ENCODE results near the gene ZNF430. TPM values are rescaled to one million over a fixed set of nuclear protein-coding genes. Genes with fewer than 3 reads are reported as not detected.
"Not testable (repeated sequence)": the region's sequence is repeated elsewhere in the genome, so short reads cannot be mapped to it uniquely, and the experiment has no call there.

ZNF430 gene
- 8.3 TPM for polyA plus RNA-seq (2013, experiment 1 of 2)
- 8.0 TPM for polyA plus RNA-seq (2013, experiment 2 of 2)

DNA sequence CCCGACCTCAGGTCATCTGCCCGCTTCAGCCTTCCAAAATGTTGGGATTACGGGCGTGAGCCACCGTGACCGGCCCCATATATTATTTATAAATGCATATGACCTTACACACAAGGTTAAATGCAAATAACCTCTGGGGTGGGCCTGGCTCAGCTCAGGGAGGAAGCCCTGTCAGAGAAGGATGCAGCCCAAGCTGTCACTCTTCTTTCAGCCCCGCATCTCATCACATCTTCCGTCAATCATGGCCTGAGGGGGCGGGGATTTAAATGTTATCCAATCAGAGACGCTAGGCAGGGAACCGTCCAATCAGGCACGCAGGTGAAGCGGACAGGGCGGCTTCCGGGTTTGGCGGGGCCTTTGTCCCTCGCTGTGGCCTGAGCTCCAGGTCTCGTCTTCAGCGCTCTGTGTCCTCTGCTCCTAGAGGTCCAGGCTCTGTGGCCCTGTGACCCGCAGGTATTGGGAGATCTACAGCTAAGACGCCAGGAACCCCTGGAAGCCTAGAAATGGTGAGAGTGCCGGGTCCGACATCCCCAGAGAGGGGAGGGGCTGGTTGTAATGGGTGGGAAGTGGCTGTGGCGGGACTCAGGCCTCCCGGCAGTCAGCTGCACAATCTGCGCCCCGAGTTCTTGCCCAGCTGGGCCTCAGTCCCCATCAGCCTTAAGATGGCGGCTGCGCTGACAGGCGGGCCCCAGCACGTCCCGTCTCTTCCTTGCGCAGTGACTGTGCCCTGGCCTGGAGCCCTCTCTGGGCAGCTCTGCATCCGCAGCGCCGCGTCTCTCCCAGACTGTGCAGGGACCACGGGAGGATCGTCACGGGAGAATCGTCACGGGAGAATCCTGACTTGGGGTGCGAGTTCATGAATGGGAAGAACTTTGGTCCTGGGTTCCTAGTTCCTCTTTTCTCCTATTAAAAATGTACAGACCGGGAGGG is at the start of gene ZNF430:
ZNF430 (plus strand) TSS at position 360 of the 930 bp plus-strand sequence; CDS start at position 504, 144 bp downstream.
- no peaks in the 10 kb centered on the region for H3K9me3 ChIP-seq (ENCODE audit: control insufficient read depth, low read length)
- 2 to 11% methylated on average over 31 of the region's 44 CpGs for WGBS, 2 experiments (ENCODE audit: insufficient coverage in 2 of 2)
- peaks cover 12% of the 10 kb centered on the region for H3K4me1 ChIP-seq (ENCODE audit: control insufficient read depth, insufficient read depth, low read length, poor library complexity, severe bottlenecking)
- H3K27ac ChIP-seq (ENCODE audit: low read depth, low read length, severe bottlenecking): peak within 1 kb of the TSS; percentile 96
- peak within 1 kb of the TSS; percentile 85 for H3K4me3 ChIP-seq (ENCODE audit: extremely low read depth, insufficient read depth, low read length, poor library complexity, severe bottlenecking)
- H3K36me3 ChIP-seq (ENCODE audit: control insufficient read depth, insufficient read depth, low read length): peaks cover 33% of the 10 kb centered on the region

- 62 to 93% methylated on average over 2 of the region's 2 CpGs for WGBS, 2 experiments (ENCODE audit: insufficient coverage in 2 of 2)
Observed at GRCh38 chr19:20992788-20993187, 27.7 kb upstream of the ZNF430 start.

GRCh38 chr19:20999731-21000352 is 20.6 kb upstream of the ZNF430 start:
- no peak overlapping the region for H3K27ac ChIP-seq (ENCODE audit: low read depth, low read length, severe bottlenecking)

More at GRCh38 chr19:20992788-20993187, 27.7 kb upstream of the ZNF430 start:
- H3K27ac ChIP-seq (ENCODE audit: low read depth, low read length, severe bottlenecking); H3K36me3 ChIP-seq (ENCODE audit: control insufficient read depth, insufficient read depth, low read length); H3K4me3 ChIP-seq (ENCODE audit: extremely low read depth, insufficient read depth, low read length, poor library complexity, severe bottlenecking); H3K9me3 ChIP-seq (ENCODE audit: control insufficient read depth, low read length); H3K4me1 ChIP-seq (ENCODE audit: control insufficient read depth, insufficient read depth, low read length, poor library complexity, severe bottlenecking): not testable (repeated sequence)

GRCh38 chr19:21021238-21021637 is 781 bp downstream of the ZNF430 start:
- not testable (repeated sequence) for H3K9me3 ChIP-seq (ENCODE audit: control insufficient read depth, low read length)
- H3K4me1 ChIP-seq (ENCODE audit: control insufficient read depth, insufficient read depth, low read length, poor library complexity, severe bottlenecking): peaks cover 12% of the 10 kb centered on the region
- peak overlapping the region; percentile 85 for H3K4me3 ChIP-seq (ENCODE audit: extremely low read depth, insufficient read depth, low read length, poor library complexity, severe bottlenecking)
- H3K36me3 ChIP-seq (ENCODE audit: control insufficient read depth, insufficient read depth, low read length): peaks cover 40% of the 10 kb centered on the region
- peak overlapping the region; percentile 96 for H3K27ac ChIP-seq (ENCODE audit: low read depth, low read length, severe bottlenecking)
- WGBS, 2 experiments (ENCODE audit: insufficient coverage in 2 of 2): 11% methylated on average over 6 to 8 of the region's 11 CpGs

More at GRCh38 chr19:20999731-21000352, 20.6 kb upstream of the ZNF430 start:
- Histone ChIP-seq H3K9me3 (ENCODE audit: control insufficient read depth, low read length) (no peaks in the 10 kb centered on the region), H3K36me3 (ENCODE audit: control insufficient read depth, insufficient read depth, low read length) (no peaks in the 10 kb centered on the region), H3K4me1 (ENCODE audit: control insufficient read depth, insufficient read depth, low read length, poor library complexity, severe bottlenecking) (no peaks in the 10 kb centered on the region), H3K4me3 (ENCODE audit: extremely low read depth, insufficient read depth, low read length, poor library complexity, severe bottlenecking) (peak overlapping the region; percentile 39)
- 62 to 78% methylated on average over 19 to 22 of the region's 29 CpGs for WGBS, 2 experiments (ENCODE audit: insufficient coverage in 2 of 2)

DNA sequence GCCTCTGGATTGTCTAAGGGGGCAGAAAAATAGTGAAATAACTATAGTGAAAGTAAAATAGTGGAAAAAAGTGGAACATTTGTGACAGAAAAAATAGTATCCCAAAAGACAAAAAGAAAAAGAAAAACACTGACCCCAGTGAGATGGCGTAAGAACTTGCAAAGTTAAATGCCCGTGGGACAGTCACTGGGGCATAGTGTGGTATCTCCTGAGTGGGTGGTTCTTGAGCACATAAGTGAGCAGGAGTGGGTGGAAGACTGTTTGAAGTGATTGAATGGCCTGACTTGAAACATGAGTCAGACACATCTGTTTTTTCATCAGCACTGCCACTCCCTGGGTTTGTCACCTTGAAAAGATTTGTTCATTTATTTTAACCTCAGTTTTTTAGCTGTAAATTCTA is 2.5 kb downstream of the ZNF430 start:
- H3K4me1 ChIP-seq (ENCODE audit: control insufficient read depth, insufficient read depth, low read length, poor library complexity, severe bottlenecking): peaks cover 12% of the 10 kb centered on the region
- H3K27ac ChIP-seq (ENCODE audit: low read depth, low read length, severe bottlenecking): peak overlapping the region; percentile 1
- 64 to 86% methylated on average over 2 of the region's 2 CpGs for WGBS, 2 experiments (ENCODE audit: insufficient coverage in 2 of 2)
- H3K4me3 ChIP-seq (ENCODE audit: extremely low read depth, insufficient read depth, low read length, poor library complexity, severe bottlenecking): no peak overlapping the region
- H3K9me3 ChIP-seq (ENCODE audit: control insufficient read depth, low read length): no peaks in the 10 kb centered on the region
- H3K36me3 ChIP-seq (ENCODE audit: control insufficient read depth, insufficient read depth, low read length): peaks cover 49% of the 10 kb centered on the region

DNA sequence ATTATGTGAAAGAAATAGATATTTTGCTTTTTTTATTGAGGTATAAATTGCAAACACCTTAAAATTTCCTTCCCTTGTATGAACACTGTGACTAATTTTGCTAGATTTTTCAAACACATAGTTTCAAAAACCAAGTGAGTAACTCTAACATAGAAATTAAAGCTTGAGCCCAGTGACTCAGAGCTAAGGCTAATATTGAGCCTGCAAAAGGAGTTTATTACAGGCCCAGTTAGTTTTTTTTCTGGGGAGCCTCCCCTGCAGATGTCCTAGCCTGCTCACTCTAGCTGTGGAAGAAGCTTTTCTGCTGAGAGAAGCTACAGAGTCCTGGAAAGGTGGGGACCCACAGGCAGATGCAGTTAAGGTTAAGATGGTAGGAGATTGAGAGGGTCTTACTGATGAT is 3.4 kb downstream of the ZNF430 start:
- Histone ChIP-seq H3K4me3 (ENCODE audit: extremely low read depth, insufficient read depth, low read length, poor library complexity, severe bottlenecking) (no peak overlapping the region), H3K36me3 (ENCODE audit: control insufficient read depth, insufficient read depth, low read length) (peaks cover 58% of the 10 kb centered on the region), H3K4me1 (ENCODE audit: control insufficient read depth, insufficient read depth, low read length, poor library complexity, severe bottlenecking) (peaks cover 12% of the 10 kb centered on the region), H3K9me3 (ENCODE audit: control insufficient read depth, low read length) (no peaks in the 10 kb centered on the region), H3K27ac (ENCODE audit: low read depth, low read length, severe bottlenecking) (no peak overlapping the region)

DNA sequence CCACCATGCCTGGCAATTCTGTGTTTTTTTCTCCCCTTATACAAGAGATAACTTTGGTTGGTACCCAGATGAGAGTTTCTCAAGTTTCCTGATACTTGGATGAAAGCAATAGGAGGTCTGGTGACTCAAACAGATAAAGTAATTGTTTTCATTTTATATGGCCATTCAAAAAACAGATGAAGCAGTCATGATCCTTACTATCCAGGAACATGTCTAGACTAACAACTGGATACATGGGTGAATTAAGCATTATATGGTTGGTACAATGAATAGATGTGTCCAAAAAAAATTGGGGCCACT is 8.5 kb downstream of the ZNF430 start:
- H3K4me3 ChIP-seq (ENCODE audit: extremely low read depth, insufficient read depth, low read length, poor library complexity, severe bottlenecking): no peak overlapping the region
- no peak overlapping the region for H3K27ac ChIP-seq (ENCODE audit: low read depth, low read length, severe bottlenecking)
- no peaks in the 10 kb centered on the region for H3K4me1 ChIP-seq (ENCODE audit: control insufficient read depth, insufficient read depth, low read length, poor library complexity, severe bottlenecking)
- peaks cover 89% of the 10 kb centered on the region for H3K36me3 ChIP-seq (ENCODE audit: control insufficient read depth, insufficient read depth, low read length)
- H3K9me3 ChIP-seq (ENCODE audit: control insufficient read depth, low read length): no peaks in the 10 kb centered on the region

DNA sequence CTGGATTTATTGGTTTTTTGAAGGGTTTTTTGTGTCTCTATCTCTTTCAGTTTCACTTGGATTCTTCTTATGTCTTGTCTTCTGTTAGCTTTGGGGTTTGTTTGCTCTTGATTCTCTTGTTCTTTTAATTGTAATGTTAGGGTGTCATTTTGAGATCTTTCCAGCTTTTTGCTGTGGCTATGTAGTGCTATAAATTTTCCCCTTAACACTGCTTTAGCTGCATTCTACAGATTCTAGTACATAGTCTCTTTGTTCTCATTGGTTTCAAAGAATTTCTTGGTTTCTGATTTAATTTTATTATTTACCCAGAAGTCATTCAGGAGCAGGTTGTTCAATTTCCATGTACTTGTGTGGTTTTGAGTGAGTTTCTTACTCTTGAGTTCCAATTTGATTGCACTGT is 24.6 kb downstream of the ZNF430 start:
- peaks cover 75% of the 10 kb centered on the region for H3K36me3 ChIP-seq (ENCODE audit: control insufficient read depth, insufficient read depth, low read length)
- no peaks in the 10 kb centered on the region for H3K4me1 ChIP-seq (ENCODE audit: control insufficient read depth, insufficient read depth, low read length, poor library complexity, severe bottlenecking)
- H3K27ac ChIP-seq (ENCODE audit: low read depth, low read length, severe bottlenecking): no peak overlapping the region
- peaks cover 35% of the 10 kb centered on the region for H3K9me3 ChIP-seq (ENCODE audit: control insufficient read depth, low read length)
- H3K4me3 ChIP-seq (ENCODE audit: extremely low read depth, insufficient read depth, low read length, poor library complexity, severe bottlenecking): no peak overlapping the region

DNA sequence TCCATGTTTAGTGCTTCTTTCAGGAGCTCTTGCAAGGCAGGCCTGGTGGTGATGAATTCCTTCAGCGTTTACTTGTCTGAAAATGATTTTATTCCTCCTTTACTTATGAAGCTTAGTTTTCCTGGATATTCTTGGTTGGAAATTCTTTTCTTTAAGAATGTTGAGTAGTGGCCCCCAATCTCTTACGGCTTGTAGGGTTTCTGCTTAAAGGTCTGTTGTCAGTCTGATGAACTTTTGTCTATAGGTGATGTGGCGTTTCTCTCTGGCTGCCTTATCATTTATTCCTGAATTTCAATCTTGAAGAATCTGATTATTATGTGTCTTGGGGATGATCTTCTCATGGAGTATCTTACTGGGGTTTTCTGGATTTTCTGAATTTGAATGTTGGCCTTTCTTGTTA is 26.0 kb downstream of the ZNF430 start:
- no CpG with 5 or more reads among the region's 3 CpGs for WGBS, 2 experiments (ENCODE audit: insufficient coverage in 2 of 2)
- no peaks in the 10 kb centered on the region for H3K4me1 ChIP-seq (ENCODE audit: control insufficient read depth, insufficient read depth, low read length, poor library complexity, severe bottlenecking)
- peaks cover 75% of the 10 kb centered on the region for H3K36me3 ChIP-seq (ENCODE audit: control insufficient read depth, insufficient read depth, low read length)
- H3K4me3 ChIP-seq (ENCODE audit: extremely low read depth, insufficient read depth, low read length, poor library complexity, severe bottlenecking): no peak overlapping the region
- peaks cover 35% of the 10 kb centered on the region for H3K9me3 ChIP-seq (ENCODE audit: control insufficient read depth, low read length)
- H3K27ac ChIP-seq (ENCODE audit: low read depth, low read length, severe bottlenecking): no peak overlapping the region

DNA sequence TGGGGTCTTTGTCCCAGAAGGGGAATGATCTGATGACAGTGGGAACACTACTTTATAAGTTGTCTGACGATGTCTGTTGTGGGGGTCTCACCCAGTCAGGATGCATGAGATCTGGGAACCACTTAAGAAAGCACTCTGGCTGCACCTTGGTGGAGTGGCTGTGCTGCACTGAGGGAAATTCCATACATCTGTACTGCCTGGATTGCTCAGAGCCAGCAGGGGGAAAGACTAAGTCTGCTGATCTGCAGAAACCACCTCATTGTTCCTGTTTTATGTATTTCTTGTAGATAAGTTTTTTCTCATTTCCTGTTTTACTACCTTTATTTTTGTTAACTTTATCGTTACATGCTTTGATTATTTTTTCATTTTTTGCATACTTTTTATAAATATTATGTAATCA is 27.3 kb downstream of the ZNF430 start:
- no peaks in the 10 kb centered on the region for H3K4me1 ChIP-seq (ENCODE audit: control insufficient read depth, insufficient read depth, low read length, poor library complexity, severe bottlenecking)
- 100% methylated on average over 1 of the region's 2 CpGs for WGBS, 2 experiments (ENCODE audit: insufficient coverage in 2 of 2)
- peaks cover 68% of the 10 kb centered on the region for H3K36me3 ChIP-seq (ENCODE audit: control insufficient read depth, insufficient read depth, low read length)
- H3K9me3 ChIP-seq (ENCODE audit: control insufficient read depth, low read length): peaks cover 32% of the 10 kb centered on the region
- no peak overlapping the region for H3K4me3 ChIP-seq (ENCODE audit: extremely low read depth, insufficient read depth, low read length, poor library complexity, severe bottlenecking)
- H3K27ac ChIP-seq (ENCODE audit: low read depth, low read length, severe bottlenecking): no peak overlapping the region

GRCh38 chr19:21052902-21053301 is 32.4 kb downstream of the ZNF430 start:
- Histone ChIP-seq H3K36me3 (ENCODE audit: control insufficient read depth, insufficient read depth, low read length) (peaks cover 73% of the 10 kb centered on the region), H3K9me3 (ENCODE audit: control insufficient read depth, low read length) (peaks cover 34% of the 10 kb centered on the region), H3K27ac (ENCODE audit: low read depth, low read length, severe bottlenecking) (no peak overlapping the region), H3K4me3 (ENCODE audit: extremely low read depth, insufficient read depth, low read length, poor library complexity, severe bottlenecking) (no peak overlapping the region), H3K4me1 (ENCODE audit: control insufficient read depth, insufficient read depth, low read length, poor library complexity, severe bottlenecking) (no peaks in the 10 kb centered on the region)
- 93 to 100% methylated on average over 2 to 3 of the region's 5 CpGs for WGBS, 2 experiments (ENCODE audit: insufficient coverage in 2 of 2)
